ENCODE measurements around the gene PPFIBP2.

The PPFIBP2 gene

DNA sequence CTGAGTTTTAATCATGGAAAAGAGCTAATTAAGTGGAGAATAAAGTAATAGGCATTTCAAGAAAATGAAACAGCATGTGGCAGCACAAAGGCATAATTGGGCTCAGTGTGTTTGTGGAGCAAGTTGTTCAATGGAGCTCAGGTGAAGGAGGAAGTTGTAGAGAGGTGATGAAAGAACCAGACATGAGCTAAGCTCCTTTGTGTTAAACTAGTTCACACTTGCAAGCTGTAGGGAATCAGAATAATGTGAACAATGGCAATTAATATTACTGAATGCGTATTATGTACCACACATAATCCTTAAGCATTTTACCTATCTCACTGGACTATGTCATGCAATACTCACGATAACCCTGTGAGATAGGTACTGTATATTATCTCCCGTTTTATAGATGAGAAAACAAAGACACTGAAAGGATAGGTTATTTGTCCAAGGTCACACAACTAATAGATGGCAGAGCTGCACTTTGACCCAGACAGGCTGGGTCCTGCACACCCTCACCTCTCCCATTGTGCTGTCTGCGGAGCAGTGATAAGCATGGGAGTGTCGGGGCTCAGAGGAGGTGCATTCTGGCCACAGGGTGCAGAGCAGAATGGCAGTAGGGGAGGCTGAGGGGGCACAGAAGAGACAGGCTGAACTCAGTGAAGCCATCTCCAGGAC, 19.6 kb upstream of the PPFIBP2 start:
- no peak for DNase-seq (ENCODE audit: low read depth)
- no peak overlapping the region for H3K4me3 ChIP-seq (ENCODE audit: low read depth, low read length)
- TF ChIP-seq, protein P1, sequence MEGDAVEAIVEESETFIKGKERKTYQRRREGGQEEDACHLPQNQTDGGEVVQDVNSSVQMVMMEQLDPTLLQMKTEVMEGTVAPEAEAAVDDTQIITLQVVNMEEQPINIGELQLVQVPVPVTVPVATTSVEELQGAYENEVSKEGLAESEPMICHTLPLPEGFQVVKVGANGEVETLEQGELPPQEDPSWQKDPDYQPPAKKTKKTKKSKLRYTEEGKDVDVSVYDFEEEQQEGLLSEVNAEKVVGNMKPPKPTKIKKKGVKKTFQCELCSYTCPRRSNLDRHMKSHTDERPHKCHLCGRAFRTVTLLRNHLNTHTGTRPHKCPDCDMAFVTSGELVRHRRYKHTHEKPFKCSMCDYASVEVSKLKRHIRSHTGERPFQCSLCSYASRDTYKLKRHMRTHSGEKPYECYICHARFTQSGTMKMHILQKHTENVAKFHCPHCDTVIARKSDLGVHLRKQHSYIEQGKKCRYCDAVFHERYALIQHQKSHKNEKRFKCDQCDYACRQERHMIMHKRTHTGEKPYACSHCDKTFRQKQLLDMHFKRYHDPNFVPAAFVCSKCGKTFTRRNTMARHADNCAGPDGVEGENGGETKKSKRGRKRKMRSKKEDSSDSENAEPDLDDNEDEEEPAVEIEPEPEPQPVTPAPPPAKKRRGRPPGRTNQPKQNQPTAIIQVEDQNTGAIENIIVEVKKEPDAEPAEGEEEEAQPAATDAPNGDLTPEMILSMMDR (IDR thresholded peaks at IDR 0.05; ENCODE audit: low read depth, low read length, missing control alignments) = no peak
- in situ Hi-C loops (cut with HindIII; ENCODE audit: low sequenced_read_pairs) = no loop called here

DNA sequence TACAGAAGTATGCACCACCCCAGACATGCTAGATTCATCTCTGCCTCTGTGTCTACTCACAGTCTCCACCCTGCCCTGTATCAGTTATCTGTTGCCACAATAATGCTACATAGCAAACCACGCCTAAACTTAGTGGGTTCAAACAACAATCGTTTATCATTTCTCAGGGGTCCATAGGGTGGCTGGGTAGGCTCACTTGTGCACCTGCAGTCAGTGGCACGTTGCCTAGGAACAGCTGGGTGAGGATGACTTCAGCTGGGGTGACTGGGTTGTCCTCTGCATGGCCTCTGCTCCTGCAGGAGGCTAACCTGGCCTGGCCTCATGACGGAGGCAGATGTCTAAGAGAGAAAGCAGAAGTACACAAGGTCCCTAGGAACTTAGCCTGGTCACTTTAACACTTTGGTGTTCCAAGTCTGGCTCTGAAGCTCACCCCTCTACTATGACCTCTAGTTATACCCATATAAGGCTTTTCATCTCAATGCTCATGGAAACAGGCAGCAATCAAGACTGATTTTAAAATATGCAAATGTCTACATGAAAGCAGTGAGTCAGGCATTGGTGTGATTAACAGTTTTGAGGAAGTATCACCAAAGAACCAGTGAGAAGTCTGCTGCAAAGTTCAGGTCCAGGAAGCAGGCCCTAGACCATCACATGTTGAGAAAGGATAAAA, 17.8 kb upstream of the PPFIBP2 start:
- in situ Hi-C loops (cut with HindIII; ENCODE audit: low sequenced_read_pairs) = no loop called here
- TF ChIP-seq, protein P1 (IDR thresholded peaks at IDR 0.05; ENCODE audit: low read depth, low read length, missing control alignments) = no peak
- H3K4me3 ChIP-seq (ENCODE audit: low read depth, low read length) = no peak overlapping the region
- no peak for DNase-seq (ENCODE audit: low read depth)

DNA sequence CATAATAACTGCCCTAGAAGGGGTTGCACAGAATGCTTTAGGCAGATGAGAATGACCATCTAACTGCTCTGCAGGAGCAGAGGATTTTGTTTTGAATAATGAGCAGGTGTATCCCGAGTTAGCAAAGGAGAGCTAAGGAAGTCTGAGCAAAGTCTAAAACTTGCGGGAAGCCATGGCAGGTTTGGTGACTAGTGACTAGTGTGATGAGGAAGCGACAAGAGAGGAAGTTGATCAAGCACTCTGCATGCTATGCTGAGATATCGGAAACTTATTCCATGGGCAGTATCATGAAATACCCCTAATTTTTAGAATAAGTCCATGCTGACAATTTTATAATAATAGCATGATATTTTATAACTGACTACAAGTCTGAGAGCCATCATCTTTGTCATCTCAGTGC, 15.6 kb upstream of the PPFIBP2 start:
- TF ChIP-seq, protein P1 (IDR thresholded peaks at IDR 0.05; ENCODE audit: low read depth, low read length, missing control alignments) = no peak
- no peak for DNase-seq (ENCODE audit: low read depth)
- no peak overlapping the region for H3K4me3 ChIP-seq (ENCODE audit: low read depth, low read length)
- in situ Hi-C loops (cut with HindIII; ENCODE audit: low sequenced_read_pairs) = no loop called here

DNA sequence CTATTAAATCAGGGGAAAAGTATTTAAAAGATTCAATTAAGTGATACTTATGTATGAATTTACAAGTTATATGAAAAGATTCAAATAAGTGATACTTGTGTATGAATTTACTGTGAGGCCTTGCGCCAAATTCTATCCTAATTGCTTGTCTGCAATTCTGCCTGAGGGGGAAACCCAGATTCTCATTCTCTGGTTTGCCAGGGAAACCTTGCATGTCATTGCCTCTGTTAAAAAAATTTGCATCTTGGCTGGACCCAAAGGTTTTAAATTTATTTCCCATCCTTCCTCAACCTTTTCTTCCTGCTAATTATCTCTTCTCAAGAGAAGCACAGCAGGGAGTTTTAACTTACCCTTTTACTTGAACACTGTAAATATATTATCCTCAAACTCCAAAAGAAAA, 14.7 kb upstream of the PPFIBP2 start:
- DNase-seq (ENCODE audit: low read depth) = no peak
- in situ Hi-C loops (cut with HindIII; ENCODE audit: low sequenced_read_pairs) = no loop called here
- TF ChIP-seq, protein P1 (IDR thresholded peaks at IDR 0.05; ENCODE audit: low read depth, low read length, missing control alignments) = no peak
- H3K4me3 ChIP-seq (ENCODE audit: low read depth, low read length) = no peak overlapping the region

GRCh38 chr11:7500251-7500650, 13.5 kb upstream of the PPFIBP2 start:
- TF ChIP-seq, protein P1 (IDR thresholded peaks at IDR 0.05; ENCODE audit: low read depth, low read length, missing control alignments) = no peak
- no peak for DNase-seq (ENCODE audit: low read depth)
- no peak overlapping the region for H3K4me3 ChIP-seq (ENCODE audit: low read depth, low read length)
- in situ Hi-C loops (cut with HindIII; ENCODE audit: low sequenced_read_pairs) = no loop called here

DNA sequence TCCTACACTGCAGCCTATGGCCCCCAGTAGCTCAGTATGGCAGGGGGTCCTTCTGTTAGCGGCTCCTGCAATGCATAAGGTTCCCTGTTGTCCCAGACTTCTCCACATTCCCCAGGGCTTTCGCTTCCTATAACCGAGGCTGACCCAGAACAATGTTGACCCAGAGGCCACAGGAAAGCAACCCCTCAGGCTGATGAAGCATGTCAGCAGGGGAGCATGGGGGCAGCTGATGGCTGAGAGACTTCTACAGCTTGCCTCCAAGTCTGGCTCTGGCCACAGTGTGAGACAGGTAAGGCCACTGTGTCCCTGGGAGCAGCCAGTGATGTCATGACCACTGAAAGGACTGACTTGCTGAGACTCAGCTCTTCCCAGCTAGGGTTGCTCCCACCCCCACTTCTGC, 12.5 kb upstream of the PPFIBP2 start:
- DNase-seq (ENCODE audit: low read depth) = no peak
- TF ChIP-seq, protein P1 (IDR thresholded peaks at IDR 0.05; ENCODE audit: low read depth, low read length, missing control alignments) = no peak
- H3K4me3 ChIP-seq (ENCODE audit: low read depth, low read length) = no peak overlapping the region
- in situ Hi-C loops (cut with HindIII; ENCODE audit: low sequenced_read_pairs) = no loop called here
